ENCODE results near the gene DYRK4.

Gene DYRK4

GRCh38 chr12:4591180-4591687, 29.2 kb downstream of the DYRK4 start:
- TF ChIP-seq, protein P1, sequence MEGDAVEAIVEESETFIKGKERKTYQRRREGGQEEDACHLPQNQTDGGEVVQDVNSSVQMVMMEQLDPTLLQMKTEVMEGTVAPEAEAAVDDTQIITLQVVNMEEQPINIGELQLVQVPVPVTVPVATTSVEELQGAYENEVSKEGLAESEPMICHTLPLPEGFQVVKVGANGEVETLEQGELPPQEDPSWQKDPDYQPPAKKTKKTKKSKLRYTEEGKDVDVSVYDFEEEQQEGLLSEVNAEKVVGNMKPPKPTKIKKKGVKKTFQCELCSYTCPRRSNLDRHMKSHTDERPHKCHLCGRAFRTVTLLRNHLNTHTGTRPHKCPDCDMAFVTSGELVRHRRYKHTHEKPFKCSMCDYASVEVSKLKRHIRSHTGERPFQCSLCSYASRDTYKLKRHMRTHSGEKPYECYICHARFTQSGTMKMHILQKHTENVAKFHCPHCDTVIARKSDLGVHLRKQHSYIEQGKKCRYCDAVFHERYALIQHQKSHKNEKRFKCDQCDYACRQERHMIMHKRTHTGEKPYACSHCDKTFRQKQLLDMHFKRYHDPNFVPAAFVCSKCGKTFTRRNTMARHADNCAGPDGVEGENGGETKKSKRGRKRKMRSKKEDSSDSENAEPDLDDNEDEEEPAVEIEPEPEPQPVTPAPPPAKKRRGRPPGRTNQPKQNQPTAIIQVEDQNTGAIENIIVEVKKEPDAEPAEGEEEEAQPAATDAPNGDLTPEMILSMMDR (IDR thresholded peaks at IDR 0.05; ENCODE audit: insufficient read depth, low read depth, low read length, missing control alignments): no peak

GRCh38 chr12:4595881-4596280, 33.9 kb downstream of the DYRK4 start:
- no peak for DNase-seq (ENCODE audit: low read depth)
- TF ChIP-seq, protein P1 (IDR thresholded peaks at IDR 0.05; ENCODE audit: insufficient read depth, low read depth, low read length, missing control alignments): no peak
- H3K4me3 ChIP-seq (ENCODE audit: low read length): no peak overlapping the region

More at GRCh38 chr12:4591180-4591687, 29.2 kb downstream of the DYRK4 start:
- H3K4me3 ChIP-seq (ENCODE audit: low read length): no peak overlapping the region
- no peak for DNase-seq (ENCODE audit: low read depth)

- H3K4me3 ChIP-seq (ENCODE audit: low read length): no peak overlapping the region
- no peak for DNase-seq (ENCODE audit: low read depth)
- TF ChIP-seq, protein P1 (IDR thresholded peaks at IDR 0.05; ENCODE audit: insufficient read depth, low read depth, low read length, missing control alignments): no peak
These were observed 41.4 kb downstream of the DYRK4 start for GRCh38 chr12:4603421-4603820.

- TF ChIP-seq, protein P1 (IDR thresholded peaks at IDR 0.05; ENCODE audit: insufficient read depth, low read depth, low read length, missing control alignments): no peak
- H3K4me3 ChIP-seq (ENCODE audit: low read length): no peak overlapping the region
- DNase-seq (ENCODE audit: low read depth): no peak
These were observed 41.9 kb downstream of the DYRK4 start for GRCh38 chr12:4603946-4604345.

GRCh38 chr12:4604684-4605193, 42.7 kb downstream of the DYRK4 start:
- TF ChIP-seq, protein P1 (IDR thresholded peaks at IDR 0.05; ENCODE audit: insufficient read depth, low read depth, low read length, missing control alignments): peak; percentile 99
- H3K4me3 ChIP-seq (ENCODE audit: low read length): peak overlapping the region; percentile 89
- peak; percentile 91 for DNase-seq (ENCODE audit: low read depth)

DNA sequence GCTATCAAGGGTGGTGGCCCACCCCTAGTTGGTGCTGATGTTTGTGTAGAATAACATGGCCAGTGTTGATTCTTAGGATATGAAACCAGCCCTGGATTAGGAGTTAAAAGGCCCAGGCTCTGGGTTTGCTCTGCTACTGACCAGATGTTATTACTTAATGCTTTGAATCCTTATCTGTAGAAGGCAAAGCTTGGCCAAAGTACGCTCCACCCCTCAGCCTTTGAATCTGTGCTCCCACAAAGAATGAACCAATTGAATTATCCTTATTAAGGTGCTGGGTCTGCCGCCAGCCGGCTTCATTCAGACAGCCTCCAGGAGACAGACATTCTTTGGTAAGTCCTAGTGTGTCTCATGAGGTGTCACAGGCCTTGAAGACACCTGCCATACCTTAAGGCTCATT, 45.0 kb downstream of the DYRK4 start:
- TF ChIP-seq, protein P1 (IDR thresholded peaks at IDR 0.05; ENCODE audit: insufficient read depth, low read depth, low read length, missing control alignments): no peak
- no peak overlapping the region for H3K4me3 ChIP-seq (ENCODE audit: low read length)
- DNase-seq (ENCODE audit: low read depth): no peak

- DNase-seq (ENCODE audit: low read depth): no peak
- no peak overlapping the region for H3K4me3 ChIP-seq (ENCODE audit: low read length)
- TF ChIP-seq, protein P1 (IDR thresholded peaks at IDR 0.05; ENCODE audit: insufficient read depth, low read depth, low read length, missing control alignments): no peak
These were observed 47.1 kb downstream of the DYRK4 start for GRCh38 chr12:4609071-4609470.
